Eye (tissue), 1 donor: Measurements from ENCODE around the gene TGDS.
"Not testable (repeated sequence)": the region's sequence is repeated elsewhere in the genome, so short reads cannot be mapped to it uniquely, and the experiment has no call there.

Source experiments
- DNase-seq: peaks from one replicate; pipeline ENCODE4 v3.0.0-alpha.2; 2015

Gene TGDS

DNA sequence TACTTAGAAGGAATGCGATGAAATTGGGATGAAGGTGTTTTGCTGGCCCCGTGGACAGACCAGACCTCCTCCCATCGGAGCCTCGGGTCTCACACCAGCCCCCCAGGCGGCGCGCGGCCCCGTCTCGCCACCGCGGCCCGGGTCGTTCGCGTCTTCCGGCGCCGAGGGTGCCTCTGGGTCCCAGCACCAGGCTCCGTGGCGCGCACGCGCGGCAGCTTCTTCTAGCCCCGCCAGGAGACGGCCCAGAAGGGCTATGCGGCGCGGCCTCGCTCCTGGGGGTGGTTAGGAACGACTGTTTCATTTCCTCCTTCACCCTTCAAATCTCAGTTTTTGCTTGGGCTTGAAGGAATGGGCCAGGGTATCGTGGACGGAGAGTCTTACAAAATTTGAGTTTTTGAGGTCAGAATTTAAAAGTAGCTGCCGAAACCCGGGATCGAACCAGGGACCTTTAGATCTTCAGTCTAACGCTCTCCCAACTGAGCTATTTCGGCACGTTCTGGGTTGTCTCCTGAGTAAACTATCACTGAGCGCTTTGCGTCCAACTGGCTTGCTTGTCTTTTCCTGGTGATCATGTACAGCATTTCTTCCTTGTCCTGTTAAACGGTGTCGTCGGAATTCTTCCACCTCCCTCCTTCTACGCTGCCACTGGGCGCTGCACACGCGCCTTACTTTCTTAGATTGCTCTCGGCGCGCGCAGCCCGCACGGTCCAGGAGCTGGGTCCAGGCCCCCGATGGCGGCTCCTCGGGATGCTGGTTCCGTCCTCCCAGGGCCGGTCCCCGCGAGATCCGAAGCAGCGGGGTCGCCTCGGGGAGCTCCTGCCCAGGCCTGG, 46.5 kb downstream of the TGDS start:
- peak; percentile 99 for DNase-seq

DNA sequence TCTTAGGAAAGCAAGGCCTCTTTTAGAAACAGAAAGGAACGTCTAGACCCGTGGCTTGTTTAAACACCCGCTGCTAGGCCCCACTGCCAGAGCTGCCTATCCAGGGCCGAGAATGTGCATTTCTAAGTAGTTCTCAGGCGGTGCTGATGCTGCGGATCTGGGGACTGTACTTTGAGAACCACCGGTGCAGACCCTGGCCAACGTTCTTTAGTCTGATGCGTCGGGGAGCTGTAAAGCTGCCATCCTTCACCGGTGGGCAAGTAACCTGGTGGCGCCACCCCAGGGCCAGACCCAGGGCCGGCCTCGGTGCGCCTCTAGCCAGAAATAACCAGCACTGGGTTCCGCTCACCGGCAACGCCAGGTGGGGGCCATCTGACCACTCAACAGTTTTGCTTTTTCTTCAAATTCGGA, 47.1 kb downstream of the TGDS start:
- no peak for DNase-seq

DNA sequence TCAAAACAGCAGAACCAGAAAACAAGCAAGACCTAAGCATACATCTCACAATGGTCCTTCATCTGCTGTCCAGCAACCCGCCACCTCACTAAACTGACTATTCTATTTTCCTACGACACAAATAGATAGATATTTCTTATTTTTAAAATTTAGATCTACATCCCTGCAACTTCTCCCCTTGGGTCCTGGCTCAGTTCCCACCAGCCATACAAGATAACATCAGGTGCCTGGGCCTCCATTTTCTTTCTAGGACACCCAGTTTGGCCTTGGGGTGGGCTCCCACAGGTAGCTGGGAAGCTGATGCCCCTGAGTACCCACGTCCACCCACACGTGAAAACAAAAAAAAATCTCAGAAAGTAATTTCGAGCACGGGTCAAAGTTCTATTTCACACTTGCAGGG, 47.6 kb downstream of the TGDS start:
- no peak for DNase-seq

DNA sequence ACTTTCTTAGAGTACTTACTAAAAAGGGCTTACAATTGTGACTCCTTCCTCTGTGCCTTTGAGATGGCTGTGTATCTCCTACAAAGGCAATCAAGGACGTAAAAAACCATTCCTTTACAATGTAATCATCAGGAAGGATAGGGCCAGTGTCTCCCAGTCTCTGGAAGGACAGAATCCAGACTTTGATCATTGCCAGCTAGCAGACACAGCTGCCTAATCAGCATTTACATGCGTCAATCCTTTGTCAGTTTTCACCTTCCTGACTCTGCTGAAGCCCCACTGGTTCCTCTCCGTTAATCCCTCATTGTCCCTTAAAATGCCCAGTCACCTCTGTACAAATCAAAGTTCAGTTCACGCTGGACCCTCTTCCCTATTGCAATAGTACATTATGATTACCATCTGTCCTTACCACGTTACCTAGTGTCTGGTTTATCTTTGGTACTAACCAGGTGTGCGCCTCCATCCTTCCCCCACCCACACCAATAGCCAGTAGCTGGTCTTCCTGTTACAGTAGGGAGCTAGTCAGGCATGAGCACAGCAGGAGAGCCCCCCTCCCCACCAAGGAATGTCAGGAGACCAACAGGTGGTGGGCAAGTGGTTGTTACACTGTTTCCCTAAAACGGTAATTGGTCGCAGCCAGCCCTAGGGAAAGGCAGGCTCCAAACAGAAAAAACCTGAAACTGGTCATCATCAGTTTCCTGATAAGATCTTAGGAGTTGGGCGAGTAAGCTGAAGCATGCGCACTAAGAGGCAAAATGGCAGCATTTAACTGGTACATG, 49.7 kb downstream of the TGDS start:
- no peak for DNase-seq

DNA sequence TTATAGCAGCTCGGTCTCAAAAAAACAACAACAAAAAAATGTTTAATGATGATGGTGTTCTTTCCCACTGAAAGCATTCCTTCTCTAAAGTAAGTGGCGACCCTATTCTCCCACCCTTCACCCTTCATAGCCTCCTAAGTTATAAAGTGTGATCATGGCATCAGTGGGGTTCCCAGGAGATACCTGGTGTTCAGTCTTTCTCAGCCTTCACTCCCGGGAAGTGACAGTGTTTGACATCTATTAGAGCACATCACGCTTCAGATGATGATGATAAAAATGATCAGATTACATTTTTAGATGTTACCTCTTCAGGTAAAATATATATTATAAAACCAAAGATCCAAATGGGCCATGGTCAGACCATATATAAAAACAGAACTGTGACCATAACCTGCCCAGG, 51.0 kb downstream of the TGDS start:
- DNase-seq: no peak

DNA sequence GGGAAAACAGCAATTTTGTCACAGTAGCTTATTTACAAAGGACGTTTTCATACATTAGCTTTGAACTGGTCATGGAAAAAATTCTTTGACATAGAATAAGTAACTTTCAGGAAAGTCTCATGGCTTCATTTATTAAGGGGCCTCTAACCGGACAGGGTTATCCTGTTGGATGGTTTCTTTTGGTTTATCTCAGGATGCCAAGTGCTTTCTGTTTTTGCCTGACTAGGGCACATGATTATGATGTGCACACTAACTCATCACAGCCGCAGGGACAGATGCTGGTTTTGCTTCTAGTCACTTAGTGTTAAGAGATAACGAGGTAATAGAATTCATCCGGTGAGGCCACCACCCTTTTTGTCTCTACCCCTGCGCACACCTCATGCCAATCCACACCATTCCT, 53.0 kb downstream of the TGDS start:
- DNase-seq: no peak

DNA sequence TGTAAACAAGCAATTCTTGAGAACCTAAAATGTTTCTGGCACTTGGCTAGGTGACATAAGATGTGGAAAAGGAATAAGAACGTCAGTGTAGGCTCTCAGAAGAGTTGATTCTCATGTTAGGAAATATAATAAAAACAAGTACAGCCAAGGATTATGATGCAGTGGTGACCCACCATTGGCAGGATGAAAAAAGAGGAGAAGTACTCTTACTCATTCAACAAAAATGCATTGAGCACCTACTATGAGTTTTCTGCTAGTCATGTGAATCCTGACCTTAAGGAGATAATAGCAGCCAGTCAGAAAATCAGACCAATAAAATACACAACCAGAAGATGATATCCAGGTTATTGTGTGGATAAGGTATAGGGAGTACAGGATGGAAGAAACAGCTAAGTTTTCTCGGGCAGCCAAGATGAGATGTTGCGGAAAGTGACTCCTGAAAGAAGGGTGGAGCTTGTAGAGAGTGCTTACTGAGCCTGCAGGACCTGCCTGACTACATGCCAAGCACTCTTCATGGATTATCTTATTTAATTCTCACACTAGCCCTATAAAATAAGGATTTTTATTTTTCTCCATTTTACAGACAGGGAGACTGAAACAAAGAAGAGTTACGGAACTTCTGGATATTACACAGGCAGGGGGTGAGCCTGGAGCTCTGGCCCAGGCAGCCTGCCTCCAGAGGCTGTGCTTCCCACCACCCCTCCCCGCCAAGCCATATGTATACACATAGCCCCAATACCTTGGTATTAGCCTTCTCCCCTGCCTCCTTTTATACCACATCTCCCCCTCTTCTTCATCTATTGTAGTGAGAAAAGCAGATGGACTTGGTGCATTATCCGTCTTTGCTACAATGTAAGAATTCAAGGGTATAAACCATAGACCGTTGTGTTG, 58.0 kb downstream of the TGDS start:
- DNase-seq: no peak

DNA sequence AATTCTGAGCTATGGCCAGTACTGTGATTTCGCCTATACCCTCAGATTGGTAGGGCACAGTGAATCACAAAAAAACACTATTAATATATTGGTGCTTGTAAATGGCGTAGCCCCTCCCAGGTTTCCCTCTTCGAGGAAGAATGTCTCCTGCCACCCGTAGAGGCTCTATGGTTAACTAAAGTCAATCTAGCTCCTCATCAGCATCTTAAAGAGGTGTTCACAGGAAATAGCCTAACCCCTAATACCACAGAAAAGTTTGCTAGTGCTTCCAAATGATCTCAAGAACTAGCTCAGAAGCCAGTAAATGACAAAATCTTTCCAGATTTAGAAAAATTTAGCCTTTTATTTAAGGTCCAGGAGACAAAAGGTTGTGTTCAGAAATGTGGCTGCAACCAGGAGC, 60.2 kb downstream of the TGDS start:
- no peak for DNase-seq

DNA sequence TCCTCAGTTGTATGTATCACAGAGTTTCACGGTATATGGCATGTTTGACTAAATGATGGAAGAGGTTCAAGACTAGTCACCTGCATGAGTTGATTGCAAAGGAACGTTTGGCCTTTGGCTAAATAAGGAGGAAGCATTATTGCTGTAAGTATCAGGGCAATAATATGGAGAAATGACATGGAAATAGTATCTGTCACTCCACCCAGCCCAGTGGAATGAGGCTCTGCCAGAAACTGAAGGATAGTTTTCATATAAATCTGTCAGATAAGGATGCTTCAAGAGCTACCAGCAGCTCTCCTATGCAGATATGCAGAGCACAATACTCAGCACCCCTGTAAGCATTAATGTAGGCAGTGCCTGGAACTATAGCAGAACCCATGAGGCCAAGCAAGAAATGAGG, 60.7 kb downstream of the TGDS start:
- DNase-seq: no peak

DNA sequence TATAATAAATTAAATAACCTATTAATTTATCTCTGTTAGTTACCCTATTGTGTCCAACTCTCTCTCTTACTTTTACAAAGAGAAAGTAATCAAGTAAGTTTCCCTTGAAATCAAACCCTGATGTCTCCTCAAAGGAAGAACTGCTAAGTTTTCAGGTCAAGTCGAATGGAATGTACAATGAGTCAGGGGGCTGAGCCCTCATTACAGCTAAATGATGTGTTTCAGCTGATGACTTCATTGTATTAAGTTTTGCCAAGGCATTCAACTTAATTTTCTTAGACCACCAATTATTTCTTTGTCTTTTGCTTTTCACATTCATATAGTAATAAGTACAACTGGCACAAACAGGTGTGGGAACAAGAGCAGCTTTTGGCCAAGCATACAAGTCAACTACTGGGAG, 61.8 kb downstream of the TGDS start:
- no peak for DNase-seq

DNA sequence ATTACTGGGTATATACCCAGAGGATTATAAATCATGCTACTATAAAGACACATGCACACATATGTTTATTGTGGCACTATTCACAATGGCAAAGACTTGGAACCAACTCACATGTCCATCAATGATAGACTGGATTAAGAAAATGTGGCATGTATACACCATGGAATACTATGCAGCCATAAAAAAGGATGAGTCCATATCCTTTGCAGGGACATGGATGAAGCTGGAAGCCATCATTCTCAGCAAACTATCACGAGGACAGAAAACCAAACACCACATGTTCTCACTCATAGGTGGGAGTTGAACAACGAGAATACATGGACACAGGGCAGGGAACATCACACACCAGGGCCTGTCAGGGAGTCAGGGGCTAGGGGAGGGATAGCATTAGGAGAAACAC, 63.7 kb downstream of the TGDS start:
- not testable (repeated sequence) for DNase-seq

DNA sequence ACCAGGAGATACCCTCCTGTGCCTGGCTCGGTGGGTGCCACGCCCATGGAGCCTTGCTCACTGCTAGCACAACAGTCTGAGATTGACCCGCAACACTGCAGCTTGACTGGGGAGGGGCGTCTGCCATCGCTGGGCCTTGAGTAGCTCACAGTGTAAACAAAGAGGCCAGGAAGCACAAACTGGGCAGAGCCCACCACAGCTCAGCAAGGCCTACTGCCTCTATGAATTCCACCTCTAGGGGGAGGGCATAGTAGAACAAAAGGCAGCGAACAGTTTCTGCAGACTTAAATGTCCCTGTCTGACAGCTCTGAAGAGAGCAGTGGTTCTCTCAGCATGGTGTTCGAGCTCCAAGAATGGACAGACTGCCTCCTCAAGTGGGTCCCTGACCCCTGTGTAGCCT, 69.0 kb downstream of the TGDS start:
- not testable (repeated sequence) for DNase-seq

DNA sequence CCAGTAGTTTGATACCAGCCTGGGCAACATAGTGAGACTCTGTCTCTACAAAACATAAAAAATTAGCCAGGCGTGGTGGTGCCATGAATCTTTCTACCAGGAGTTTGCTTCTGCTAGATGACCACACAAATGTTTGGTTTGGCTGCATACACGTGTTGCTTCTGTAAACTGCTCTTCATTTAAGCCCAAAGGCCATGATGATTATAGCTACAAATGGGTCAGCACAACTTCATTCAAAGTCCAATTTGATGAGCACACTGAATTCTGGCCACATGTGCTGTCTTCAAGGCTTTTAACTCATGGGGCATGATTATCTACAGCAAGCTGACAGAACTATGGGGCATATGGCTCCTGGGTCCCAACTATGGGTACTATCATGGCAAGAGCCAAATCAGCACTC, 70.2 kb downstream of the TGDS start:
- DNase-seq: no peak

DNA sequence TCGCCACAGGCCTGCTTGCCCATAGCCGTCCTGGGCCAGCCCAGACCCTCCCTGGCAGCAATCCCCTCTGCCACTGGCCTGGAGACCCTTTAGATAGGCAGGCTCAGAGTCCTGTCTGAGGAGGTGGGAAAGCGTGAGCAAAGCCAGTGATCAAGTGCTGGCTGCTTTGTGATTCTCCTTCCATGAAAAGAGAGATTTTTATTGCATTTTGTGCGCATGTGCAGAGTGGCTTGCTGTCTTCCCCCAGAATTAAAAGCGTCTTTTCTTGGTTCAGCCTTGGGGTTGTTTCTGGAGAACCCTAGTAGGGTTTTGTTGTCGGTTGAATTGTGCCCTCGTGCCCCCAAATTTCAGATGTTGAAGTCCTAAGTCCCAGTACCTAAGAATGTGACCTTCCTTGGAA, 71.5 kb downstream of the TGDS start:
- DNase-seq: no peak
